HepG2 (cell line): ENCODE measurements around the gene PCCB. TPM values are rescaled to one million over a fixed set of nuclear protein-coding genes. Genes with fewer than 3 reads are reported as not detected.
"Not testable (repeated sequence)": the region's sequence is repeated elsewhere in the genome, so short reads cannot be mapped to it uniquely, and the experiment has no call there.

Experiments
- ATAC-seq: fragments of 200-7000 bp; cut with Tn5 transposase; 3 replicates; pipeline ENCODE4 v1.9.1; 2020; ENCODE audit warnings: mild to moderate bottlenecking, moderate library complexity
- BruUV-seq: library from RNA; stranded (reverse); fragments of 400-500 nt; replicated peaks from 2 replicates; lab custom pipeline; 2021; lab: Mats Ljungman, UMichigan
- CTCF ChIA-PET: fragments of 300-600 bp; formaldehyde crosslinking; extraction: SDS; loops from one replicate; lab custom pipeline; 2021; ENCODE audit warnings: low total read pairs, inconsistent platforms, low intra/inter-chr PET ratio; lab: Yijun Ruan, JAX
- POLR2A ChIA-PET: fragments of 350-600 bp; sonication (Branson Sonifier 250); formaldehyde crosslinking; loops from one replicate; lab custom pipeline; 2020; ENCODE audit warnings: antibody characterized with exemption, inconsistent platforms; lab: Yijun Ruan, JAX
- DNase-seq: peaks from one replicate; pipeline ENCODE4 v3.0.0-alpha.2; 2015; ENCODE audit warnings: low spot score
- FAIRE-seq: peaks from 3 replicates; lab custom pipeline; 2011; peaks lifted over from hg19 to GRCh38; lab: Jason Lieb, UNC
- H2AFZ ChIP-seq: one replicate; pipeline ENCODE4 v1.6.1; 2011; ENCODE audit warnings: low read length, inconsistent platforms
- H3K27ac ChIP-seq: fragments of 300-600 bp; 3 replicates; pipeline ENCODE4 v1.8.0; 2011; ENCODE audit warnings: mixed run types, mild to moderate bottlenecking, mixed read lengths, low read length, inconsistent platforms; ENCODE audit not compliant: insufficient read depth; ENCODE audit errors: extremely low read length
- H3K27me3 ChIP-seq, 2 experiments: fragments of 200-600 bp in 1 of 2; 2 replicates in 1 of 2; 3 replicates in 1 of 2; pipeline versions ENCODE4 v1.6.0 to v1.8.0; 2011; ENCODE audit warnings: low read length in 2 of 2, mild to moderate bottlenecking in 2 of 2, moderate library complexity in 2 of 2, inconsistent platforms in 1 of 2; ENCODE audit not compliant: insufficient read depth in 2 of 2, control insufficient read depth in 1 of 2
- H3K36me3 ChIP-seq, 2 experiments: fragments of 200-600 bp in 1 of 2; replicated peaks in 1 of 2; 2 replicates in 1 of 2; 3 replicates in 1 of 2; pipeline versions ENCODE4 v1.5.1 to v1.8.0; 2011; ENCODE audit warnings: low read length in 2 of 2, inconsistent platforms in 1 of 2; ENCODE audit not compliant: insufficient read depth in 2 of 2, control insufficient read depth in 1 of 2
- H3K4me1 ChIP-seq: 2 replicates; pipeline ENCODE4 v1.5.1; 2012; ENCODE audit warnings: low read length, inconsistent platforms; ENCODE audit not compliant: insufficient read depth
- H3K4me2 ChIP-seq: 2 replicates; pipeline ENCODE4 v1.6.0; 2011; ENCODE audit warnings: low read depth, low read length, inconsistent platforms
- H3K4me3 ChIP-seq, 3 experiments: fragments of 200-600 bp in 1 of 3; sonication (generic), shearing (Covaris generic) in 1 of 3; replicated peaks in 1 of 3; 2 replicates each; pipeline ENCODE4 v1.5.1; 2011 to 2016; ENCODE audit warnings: low read length in 3 of 3, inconsistent platforms in 2 of 3, low read depth in 2 of 3, mild to moderate bottlenecking in 2 of 3, control low read depth in 1 of 3, mixed read lengths in 1 of 3; ENCODE audit not compliant: insufficient read depth in 1 of 3
- H3K79me2 ChIP-seq: one replicate; pipeline ENCODE4 v1.6.1; 2011; ENCODE audit warnings: low read length, inconsistent platforms; ENCODE audit not compliant: insufficient read depth
- H3K9ac ChIP-seq: 2 replicates; pipeline ENCODE4 v1.6.0; 2011; ENCODE audit warnings: mild to moderate bottlenecking, low read depth, low read length, inconsistent platforms; ENCODE audit not compliant: insufficient read depth
- H3K9me3 ChIP-seq: 2 replicates; pipeline ENCODE4 v1.5.1; 2012; ENCODE audit warnings: mild to moderate bottlenecking, low read length
- H4K20me1 ChIP-seq: 2 replicates; pipeline ENCODE4 v1.6.0; 2011; ENCODE audit warnings: inconsistent platforms, mild to moderate bottlenecking, low read length, moderate library complexity; ENCODE audit not compliant: insufficient read depth
- NR2C2 ChIP-seq: sonication (generic); formaldehyde crosslinking; IDR thresholded peaks from 2 replicates; pipeline ENCODE4 v1.4.0; 2020; ENCODE audit warnings: missing genetic modification reagents, mild to moderate bottlenecking, moderate library complexity, borderline replicate concordance
- PAX8 ChIP-seq: sonication (generic); formaldehyde crosslinking; IDR thresholded peaks from 2 replicates; pipeline ENCODE4 v1.8.0; 2022; ENCODE audit warnings: mild to moderate bottlenecking, missing genetic modification reagents, borderline replicate concordance
- PHB2 ChIP-seq: fragments of 450-650 bp; IDR thresholded peaks from 2 replicates; pipeline ENCODE4 v1.6.1; 2018; ENCODE audit not compliant: partially characterized antibody
- REL ChIP-seq: sonication (generic); formaldehyde crosslinking; conservative IDR thresholded peaks from 2 replicates; pipeline ENCODE4 v1.8.0; 2022; ENCODE audit warnings: mild to moderate bottlenecking, missing genetic modification reagents, moderate library complexity
- RORA ChIP-seq: sonication (generic); formaldehyde crosslinking; IDR thresholded peaks from 2 replicates; pipeline ENCODE4 v1.5.0; 2020; ENCODE audit warnings: mild to moderate bottlenecking, missing genetic modification reagents, moderate library complexity
- ZBTB3 ChIP-seq: sonication (generic); formaldehyde crosslinking; IDR thresholded peaks from 2 replicates; pipeline ENCODE4 v1.4.0; 2020; ENCODE audit warnings: low read depth, mild to moderate bottlenecking, moderate library complexity, missing genetic modification reagents, borderline replicate concordance
- ZNF7 ChIP-seq: IDR thresholded peaks from 2 replicates; pipeline ENCODE4 v1.6.1; 2016; ENCODE audit warnings: missing biosample characterization, missing genetic modification reagents
- WGBS: methylation state at CpG from one replicate; pipeline ENCODE4 v1.1.6; 2017; ENCODE audit warnings: low lambda C conversion rate; 5-methylcytosine and 5-hydroxymethylcytosine counted together
- in situ Hi-C: cut with HindIII; loops from 2 replicates; pipeline ENCODE4 v1.10.0; 2017; ENCODE audit warnings: low pct_unique_long_range_greater_than_20kb; ENCODE audit not compliant: extremely low pct_ligation_motif_present
- intact Hi-C: fragments of 100-400 bp; cut with micrococcal nuclease; formaldehyde crosslinking; loops from one replicate; pipeline ENCODE4 v1.10.0; 2022; ENCODE audit not compliant: unreplicated experiment
- polyA plus RNA-seq, 8 experiments: library from polyadenylated mRNA; depleted of rRNA in 3 of 8; stranded (reverse) in 7 of 8; unstranded in 1 of 8; fragments of >200 nt; fragmentation: Illumina TruSeq in 4 of 8; extraction: Trizol in 4 of 8; gene quantifications; 2 replicates each; pipeline versions ENCODE4 v1.2.1 to v1.2.3, GENCODE V29; 2011 to 2016; ENCODE audit warnings: low read depth in 4 of 8, missing spikeins in 1 of 8, mixed read lengths in 1 of 8; ENCODE audit not compliant: insufficient read depth in 1 of 8
- total RNA-seq, 5 experiments: library from RNA; depleted of rRNA; stranded (reverse); fragments of >200 nt; fragmentation: Illumina TruSeq; extraction: Trizol; gene quantifications; 2 replicates each; pipeline ENCODE4 v1.2.3, GENCODE V29; 2016; ENCODE audit warnings: low read depth in 1 of 5
- TF ChIP-seq, protein P1 (sequence below): sonication (generic); formaldehyde crosslinking; IDR thresholded peaks from 2 replicates; pipeline ENCODE4 v1.4.0; 2020; ENCODE audit warnings: missing genetic modification reagents, borderline replicate concordance
- TF ChIP-seq, protein P2 (sequence below): sonication (generic); formaldehyde crosslinking; IDR thresholded peaks from 2 replicates; pipeline ENCODE4 v1.8.0; 2022; ENCODE audit warnings: missing genetic modification reagents, mild to moderate bottlenecking, moderate library complexity, borderline replicate concordance
- TF ChIP-seq, protein P3 (sequence below): IDR thresholded peaks from 2 replicates; pipeline ENCODE4 v1.6.1; 2012; ENCODE audit warnings: low read length, improper control_type of control experiment
- TF ChIP-seq, protein P4 (sequence below): sonication (generic); formaldehyde crosslinking; IDR thresholded peaks from 2 replicates; pipeline ENCODE4 v1.8.0; 2022; ENCODE audit warnings: mild to moderate bottlenecking, missing genetic modification reagents

The PCCB gene
- total and polyA plus RNA-seq, 2 of the 13 experiments (the other 11 are each of a cell fraction or from before 2014, with no cell fraction given) = 84.1 to 88.7 TPM

DNA sequence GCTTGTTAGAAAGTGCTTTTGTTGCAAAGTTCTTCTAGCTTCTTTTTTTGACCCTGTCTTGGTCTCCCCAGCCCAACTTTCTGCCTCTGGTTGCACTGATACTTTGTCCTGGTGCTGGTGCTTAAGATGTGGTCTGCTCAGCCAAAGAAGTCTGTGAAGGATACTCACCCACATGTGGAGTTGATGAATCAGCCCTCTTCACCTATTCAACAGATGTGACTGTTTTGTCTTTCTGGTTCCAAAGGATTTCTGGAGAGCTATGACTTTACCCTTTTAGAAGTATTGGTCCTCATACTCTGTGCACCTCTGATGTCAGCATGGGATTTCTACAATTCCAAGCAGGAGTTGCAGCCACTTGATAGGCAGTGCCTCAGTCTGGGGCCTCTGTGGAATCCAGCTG, 84.1 kb downstream of the PCCB start:
- ATAC-seq (no peak), FAIRE-seq (no peak), DNase-seq (no peak)
- no peak overlapping the region for H2AFZ ChIP-seq
- H3K27me3 ChIP-seq = no peaks in the 10 kb centered on the region
- no peaks in the 10 kb centered on the region for H3K79me2 ChIP-seq
- no TSS peak for BruUV-seq
- intact Hi-C loops (no loop called here), in situ Hi-C loops (no loop called here)
- no peak overlapping the region for H3K9ac ChIP-seq
- no peak overlapping the region for H3K4me2 ChIP-seq
- ChIA-PET CTCF (no interaction called here), POLR2A (interaction anchor here (2.2 kb wide), 1 partner anchor 83 kb away, joined by 6 read pairs; no protein-coding TSS in a partner anchor)
- H4K20me1 ChIP-seq = no peaks in the 10 kb centered on the region
- TF ChIP-seq ZNF7 (CRISPR knock-in tag) = no peak
- TF ChIP-seq PAX8 (CRISPR knock-in tag) = no peak
- TF ChIP-seq ZBTB3 (CRISPR knock-in tag) = no peak
- no peak for TF ChIP-seq NR2C2
- TF ChIP-seq, protein P1, sequence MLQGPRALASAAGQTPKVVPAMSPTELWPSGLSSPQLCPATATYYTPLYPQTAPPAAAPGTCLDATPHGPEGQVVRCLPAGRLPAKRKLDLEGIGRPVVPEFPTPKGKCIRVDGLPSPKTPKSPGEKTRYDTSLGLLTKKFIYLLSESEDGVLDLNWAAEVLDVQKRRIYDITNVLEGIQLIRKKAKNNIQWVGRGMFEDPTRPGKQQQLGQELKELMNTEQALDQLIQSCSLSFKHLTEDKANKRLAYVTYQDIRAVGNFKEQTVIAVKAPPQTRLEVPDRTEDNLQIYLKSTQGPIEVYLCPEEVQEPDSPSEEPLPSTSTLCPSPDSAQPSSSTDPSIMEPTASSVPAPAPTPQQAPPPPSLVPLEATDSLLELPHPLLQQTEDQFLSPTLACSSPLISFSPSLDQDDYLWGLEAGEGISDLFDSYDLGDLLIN = no peak
- TF ChIP-seq, protein P2, sequence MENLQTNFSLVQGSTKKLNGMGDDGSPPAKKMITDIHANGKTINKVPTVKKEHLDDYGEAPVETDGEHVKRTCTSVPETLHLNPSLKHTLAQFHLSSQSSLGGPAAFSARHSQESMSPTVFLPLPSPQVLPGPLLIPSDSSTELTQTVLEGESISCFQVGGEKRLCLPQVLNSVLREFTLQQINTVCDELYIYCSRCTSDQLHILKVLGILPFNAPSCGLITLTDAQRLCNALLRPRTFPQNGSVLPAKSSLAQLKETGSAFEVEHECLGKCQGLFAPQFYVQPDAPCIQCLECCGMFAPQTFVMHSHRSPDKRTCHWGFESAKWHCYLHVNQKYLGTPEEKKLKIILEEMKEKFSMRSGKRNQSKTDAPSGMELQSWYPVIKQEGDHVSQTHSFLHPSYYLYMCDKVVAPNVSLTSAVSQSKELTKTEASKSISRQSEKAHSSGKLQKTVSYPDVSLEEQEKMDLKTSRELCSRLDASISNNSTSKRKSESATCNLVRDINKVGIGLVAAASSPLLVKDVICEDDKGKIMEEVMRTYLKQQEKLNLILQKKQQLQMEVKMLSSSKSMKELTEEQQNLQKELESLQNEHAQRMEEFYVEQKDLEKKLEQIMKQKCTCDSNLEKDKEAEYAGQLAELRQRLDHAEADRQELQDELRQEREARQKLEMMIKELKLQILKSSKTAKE (CRISPR knock-in tag) = no peak
- TF ChIP-seq, protein P3, sequence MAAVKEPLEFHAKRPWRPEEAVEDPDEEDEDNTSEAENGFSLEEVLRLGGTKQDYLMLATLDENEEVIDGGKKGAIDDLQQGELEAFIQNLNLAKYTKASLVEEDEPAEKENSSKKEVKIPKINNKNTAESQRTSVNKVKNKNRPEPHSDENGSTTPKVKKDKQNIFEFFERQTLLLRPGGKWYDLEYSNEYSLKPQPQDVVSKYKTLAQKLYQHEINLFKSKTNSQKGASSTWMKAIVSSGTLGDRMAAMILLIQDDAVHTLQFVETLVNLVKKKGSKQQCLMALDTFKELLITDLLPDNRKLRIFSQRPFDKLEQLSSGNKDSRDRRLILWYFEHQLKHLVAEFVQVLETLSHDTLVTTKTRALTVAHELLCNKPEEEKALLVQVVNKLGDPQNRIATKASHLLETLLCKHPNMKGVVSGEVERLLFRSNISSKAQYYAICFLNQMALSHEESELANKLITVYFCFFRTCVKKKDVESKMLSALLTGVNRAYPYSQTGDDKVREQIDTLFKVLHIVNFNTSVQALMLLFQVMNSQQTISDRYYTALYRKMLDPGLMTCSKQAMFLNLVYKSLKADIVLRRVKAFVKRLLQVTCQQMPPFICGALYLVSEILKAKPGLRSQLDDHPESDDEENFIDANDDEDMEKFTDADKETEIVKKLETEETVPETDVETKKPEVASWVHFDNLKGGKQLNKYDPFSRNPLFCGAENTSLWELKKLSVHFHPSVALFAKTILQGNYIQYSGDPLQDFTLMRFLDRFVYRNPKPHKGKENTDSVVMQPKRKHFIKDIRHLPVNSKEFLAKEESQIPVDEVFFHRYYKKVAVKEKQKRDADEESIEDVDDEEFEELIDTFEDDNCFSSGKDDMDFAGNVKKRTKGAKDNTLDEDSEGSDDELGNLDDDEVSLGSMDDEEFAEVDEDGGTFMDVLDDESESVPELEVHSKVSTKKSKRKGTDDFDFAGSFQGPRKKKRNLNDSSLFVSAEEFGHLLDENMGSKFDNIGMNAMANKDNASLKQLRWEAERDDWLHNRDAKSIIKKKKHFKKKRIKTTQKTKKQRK = no peak
- TF ChIP-seq, protein P4, sequence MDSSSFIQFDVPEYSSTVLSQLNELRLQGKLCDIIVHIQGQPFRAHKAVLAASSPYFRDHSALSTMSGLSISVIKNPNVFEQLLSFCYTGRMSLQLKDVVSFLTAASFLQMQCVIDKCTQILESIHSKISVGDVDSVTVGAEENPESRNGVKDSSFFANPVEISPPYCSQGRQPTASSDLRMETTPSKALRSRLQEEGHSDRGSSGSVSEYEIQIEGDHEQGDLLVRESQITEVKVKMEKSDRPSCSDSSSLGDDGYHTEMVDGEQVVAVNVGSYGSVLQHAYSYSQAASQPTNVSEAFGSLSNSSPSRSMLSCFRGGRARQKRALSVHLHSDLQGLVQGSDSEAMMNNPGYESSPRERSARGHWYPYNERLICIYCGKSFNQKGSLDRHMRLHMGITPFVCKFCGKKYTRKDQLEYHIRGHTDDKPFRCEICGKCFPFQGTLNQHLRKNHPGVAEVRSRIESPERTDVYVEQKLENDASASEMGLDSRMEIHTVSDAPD (CRISPR knock-in tag) = no peak
- TF ChIP-seq PHB2 = no peak
- TF ChIP-seq REL (CRISPR knock-in tag) = no peak
- no peak for TF ChIP-seq RORA
- H3K4me1 ChIP-seq = 0 out of 2 replicates have a peak, but pooled peaks cover 4% of the 10 kb centered on the region
- no peaks in the 10 kb centered on the region for H3K9me3 ChIP-seq
- H3K27ac ChIP-seq = no peak overlapping the region
- H3K4me3 ChIP-seq = no peak overlapping the region
- H3K36me3 ChIP-seq = peaks cover 15 to 38% of the 10 kb centered on the region in 2 experiments; a peak in 4 of 5 replicates

DNA sequence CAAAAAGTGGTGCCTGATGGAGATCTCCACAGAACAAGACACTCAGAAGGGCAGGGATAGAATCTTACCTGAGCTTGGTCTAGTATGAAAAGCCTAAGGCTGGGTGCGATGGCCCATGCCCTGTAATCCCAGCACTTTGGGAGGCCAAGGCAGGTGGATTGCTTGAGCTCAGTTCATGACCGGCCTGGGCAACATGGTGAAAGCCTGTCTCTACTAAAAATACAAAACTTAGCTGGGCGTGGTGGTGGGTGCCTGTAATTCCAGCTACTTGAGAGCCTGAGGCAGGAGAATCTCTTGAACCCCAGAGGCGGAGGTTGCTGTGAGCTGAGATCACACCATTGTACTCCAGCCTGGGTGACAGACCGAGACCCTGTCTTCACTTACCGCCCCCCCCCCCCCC, 84.6 kb downstream of the PCCB start:
- BruUV-seq = not testable (repeated sequence)
- WGBS = 94% methylated on average over 3 of the region's 6 CpGs

More for the DNA sequence above, 84.6 kb downstream of the PCCB start:
- ATAC-seq, H3K4me2 ChIP-seq, H3K27ac ChIP-seq, FAIRE-seq, H3K27me3 ChIP-seq, intact Hi-C loops, H3K4me1 ChIP-seq, CTCF ChIA-PET, in situ Hi-C loops, POLR2A ChIA-PET, H3K4me3 ChIP-seq, H3K9ac ChIP-seq, H3K79me2 ChIP-seq, H3K9me3 ChIP-seq, H2AFZ ChIP-seq, DNase-seq, H4K20me1 ChIP-seq: not testable (repeated sequence)
- peaks cover 14 to 33% of the 10 kb centered on the region in 2 experiments; a peak in 4 of 5 replicates for H3K36me3 ChIP-seq
